ENCODE data around the gene CCDC88B.
A peak's percentile ranks its signal among the peaks of the same experiment; 100 is the strongest.

Gene CCDC88B

GRCh38 chr11:64347193-64347867 is 7.3 kb downstream of the CCDC88B start:
- no peak for DNase-seq (ENCODE audit: low spot score)

GRCh38 chr11:64348383-64349024 is 8.5 kb downstream of the CCDC88B start:
- no peak for DNase-seq (ENCODE audit: low spot score)

GRCh38 chr11:64349025-64349387 is 9.0 kb downstream of the CCDC88B start:
- no peak for DNase-seq (ENCODE audit: low spot score)

GRCh38 chr11:64349404-64349803 is 9.4 kb downstream of the CCDC88B start:
- no peak for DNase-seq (ENCODE audit: low spot score)

GRCh38 chr11:64351136-64351631 is 11.2 kb downstream of the CCDC88B start:
- no peak for DNase-seq (ENCODE audit: low spot score)

- DNase-seq (ENCODE audit: low spot score): no peak
Observed at GRCh38 chr11:64352099-64352994, 12.3 kb downstream of the CCDC88B start.

GRCh38 chr11:64352995-64353714 is 13.2 kb downstream of the CCDC88B start:
- no peak for DNase-seq (ENCODE audit: low spot score)

GRCh38 chr11:64353715-64354506 is 13.9 kb downstream of the CCDC88B start:
- no peak for DNase-seq (ENCODE audit: low spot score)

- DNase-seq (ENCODE audit: low spot score): peak; percentile 85
Observed at GRCh38 chr11:64355078-64355940, 15.3 kb downstream of the CCDC88B start.

GRCh38 chr11:64356498-64357411 is 16.8 kb downstream of the CCDC88B start:
- DNase-seq (ENCODE audit: low spot score): no peak

- no peak for DNase-seq (ENCODE audit: low spot score)
Observed at GRCh38 chr11:64357446-64357845, 17.4 kb downstream of the CCDC88B start.

GRCh38 chr11:64357904-64358535 is 18.0 kb downstream of the CCDC88B start:
- DNase-seq (ENCODE audit: low spot score): peak; percentile 35

GRCh38 chr11:64358536-64358906 is 18.5 kb downstream of the CCDC88B start:
- no peak for DNase-seq (ENCODE audit: low spot score)

- peak; percentile 68 for DNase-seq (ENCODE audit: low spot score)
Observed at GRCh38 chr11:64358907-64359711, 19.1 kb downstream of the CCDC88B start, which contains the start of gene RPS6KA4. RPS6KA4 (plus strand) TSS chr11:64359162; CDS start chr11:64359236, 74 bp downstream.

GRCh38 chr11:64359712-64360445 is 19.9 kb downstream of the CCDC88B start:
- DNase-seq (ENCODE audit: low spot score): no peak

GRCh38 chr11:64360448-64360921 is 20.5 kb downstream of the CCDC88B start:
- no peak for DNase-seq (ENCODE audit: low spot score)

- no peak for DNase-seq (ENCODE audit: low spot score)
Observed at GRCh38 chr11:64361659-64362058, 21.7 kb downstream of the CCDC88B start.
